Kidney epithelial cell (primary cell): ENCODE measurements around the gene LRRC8E. TPM values are rescaled to one million over a fixed set of nuclear protein-coding genes. Genes with fewer than 3 reads are reported as not detected.

Experiments used
- DNase-seq: peaks from one replicate; pipeline ENCODE4 v3.0.0-alpha.2; 2010; ENCODE audit warnings: low read depth
- H3K27me3 ChIP-seq: 2 replicates; pipeline ENCODE4 v1.6.0; 2011; ENCODE audit warnings: low read length; ENCODE audit not compliant: control insufficient read depth, insufficient read depth
- H3K36me3 ChIP-seq: 2 replicates; pipeline ENCODE4 v1.5.1; 2011; ENCODE audit warnings: low read length; ENCODE audit not compliant: control insufficient read depth, insufficient read depth
- H3K4me3 ChIP-seq: 2 replicates; pipeline ENCODE4 v1.5.1; 2011; ENCODE audit warnings: low read depth, mild to moderate bottlenecking, control low read depth, low read length
- total RNA-seq: library from RNA; depleted of rRNA; stranded (reverse); fragments of >200 nt; gene quantifications from 2 replicates; pipeline ENCODE4 v1.2.3, GENCODE V29; 2015
- TF ChIP-seq, protein P1 (sequence below): IDR thresholded peaks from 2 replicates; pipeline ENCODE4 v1.5.1; 2011; ENCODE audit warnings: mild to moderate bottlenecking, moderate library complexity, low read length, control low read depth, inconsistent platforms; ENCODE audit not compliant: insufficient read depth, poor library complexity, severe bottlenecking

The LRRC8E gene
- total RNA-seq, 1 donor from 2014 or later = 11.6 TPM

DNA sequence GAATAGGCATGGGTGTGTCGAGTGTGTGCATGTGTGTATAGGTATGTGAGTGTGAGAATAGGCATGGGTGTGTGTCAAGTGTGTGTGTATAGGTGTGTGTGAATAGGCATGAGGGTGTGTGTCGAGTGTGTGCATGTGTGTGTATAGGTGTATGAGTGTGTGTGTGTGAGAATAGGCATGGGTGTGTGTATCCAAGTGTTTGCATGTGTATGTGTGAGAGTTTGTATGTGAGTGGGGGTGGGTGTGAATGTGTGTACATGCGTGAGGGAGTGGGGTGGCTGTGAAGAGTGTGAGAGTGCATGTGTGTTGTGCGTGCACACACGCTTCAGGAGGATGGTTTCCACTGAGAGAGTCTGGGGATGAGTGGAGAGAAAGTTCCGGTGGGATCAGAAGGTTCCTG is 44.8 kb upstream of the LRRC8E start:
- TF ChIP-seq, protein P1, sequence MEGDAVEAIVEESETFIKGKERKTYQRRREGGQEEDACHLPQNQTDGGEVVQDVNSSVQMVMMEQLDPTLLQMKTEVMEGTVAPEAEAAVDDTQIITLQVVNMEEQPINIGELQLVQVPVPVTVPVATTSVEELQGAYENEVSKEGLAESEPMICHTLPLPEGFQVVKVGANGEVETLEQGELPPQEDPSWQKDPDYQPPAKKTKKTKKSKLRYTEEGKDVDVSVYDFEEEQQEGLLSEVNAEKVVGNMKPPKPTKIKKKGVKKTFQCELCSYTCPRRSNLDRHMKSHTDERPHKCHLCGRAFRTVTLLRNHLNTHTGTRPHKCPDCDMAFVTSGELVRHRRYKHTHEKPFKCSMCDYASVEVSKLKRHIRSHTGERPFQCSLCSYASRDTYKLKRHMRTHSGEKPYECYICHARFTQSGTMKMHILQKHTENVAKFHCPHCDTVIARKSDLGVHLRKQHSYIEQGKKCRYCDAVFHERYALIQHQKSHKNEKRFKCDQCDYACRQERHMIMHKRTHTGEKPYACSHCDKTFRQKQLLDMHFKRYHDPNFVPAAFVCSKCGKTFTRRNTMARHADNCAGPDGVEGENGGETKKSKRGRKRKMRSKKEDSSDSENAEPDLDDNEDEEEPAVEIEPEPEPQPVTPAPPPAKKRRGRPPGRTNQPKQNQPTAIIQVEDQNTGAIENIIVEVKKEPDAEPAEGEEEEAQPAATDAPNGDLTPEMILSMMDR = no peak
- H3K4me3 ChIP-seq = no peak overlapping the region
- no peak for DNase-seq

DNA sequence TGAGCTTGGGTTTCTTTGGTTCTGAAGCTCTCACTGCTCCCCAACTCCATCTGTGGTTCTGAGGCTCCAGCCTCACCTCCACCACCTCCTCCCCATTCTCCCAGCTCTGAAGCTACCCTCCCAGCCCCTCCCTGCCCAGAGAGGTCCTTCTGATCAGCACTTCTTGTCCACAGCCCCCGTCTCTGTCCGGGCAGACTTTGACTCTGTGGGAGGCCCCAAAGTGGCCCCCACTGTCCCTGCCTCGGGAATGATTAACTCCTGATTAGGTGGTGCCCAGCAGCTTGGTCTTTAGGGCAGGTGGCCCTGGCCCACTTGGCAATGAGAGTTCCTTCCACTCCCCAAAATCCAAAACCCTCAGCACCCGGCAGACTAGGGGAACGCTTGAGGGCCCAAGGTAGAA is 43.9 kb upstream of the LRRC8E start:
- Histone ChIP-seq H3K4me3 (no peak overlapping the region), H3K36me3 (no peaks in the 10 kb centered on the region), H3K27me3 (no peaks in the 10 kb centered on the region)
- TF ChIP-seq, protein P1 = no peak
- DNase-seq = no peak

More for the DNA sequence above, 44.8 kb upstream of the LRRC8E start:
- no peaks in the 10 kb centered on the region for H3K36me3 ChIP-seq
- H3K27me3 ChIP-seq = no peaks in the 10 kb centered on the region

DNA sequence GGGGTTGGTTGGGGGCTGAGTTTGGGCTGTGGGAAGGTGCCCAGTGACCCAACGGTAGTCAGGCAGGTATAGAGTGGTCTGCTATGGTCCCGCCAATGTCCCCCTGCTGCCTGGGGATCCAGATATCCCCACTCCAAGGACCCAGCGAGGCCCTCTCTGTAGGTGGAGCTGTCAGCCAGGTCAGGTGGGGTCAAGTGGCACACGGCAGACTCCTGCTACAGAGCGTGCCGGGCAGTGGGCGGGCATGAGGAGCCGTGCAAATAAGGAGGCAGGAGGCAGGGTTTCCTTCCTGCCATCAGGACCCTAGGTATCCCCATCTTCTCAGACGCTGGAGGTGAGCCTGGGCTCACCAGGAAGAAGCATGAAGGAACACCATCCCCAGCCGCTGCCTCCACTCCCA is 43.4 kb upstream of the LRRC8E start:
- no peak for DNase-seq

DNA sequence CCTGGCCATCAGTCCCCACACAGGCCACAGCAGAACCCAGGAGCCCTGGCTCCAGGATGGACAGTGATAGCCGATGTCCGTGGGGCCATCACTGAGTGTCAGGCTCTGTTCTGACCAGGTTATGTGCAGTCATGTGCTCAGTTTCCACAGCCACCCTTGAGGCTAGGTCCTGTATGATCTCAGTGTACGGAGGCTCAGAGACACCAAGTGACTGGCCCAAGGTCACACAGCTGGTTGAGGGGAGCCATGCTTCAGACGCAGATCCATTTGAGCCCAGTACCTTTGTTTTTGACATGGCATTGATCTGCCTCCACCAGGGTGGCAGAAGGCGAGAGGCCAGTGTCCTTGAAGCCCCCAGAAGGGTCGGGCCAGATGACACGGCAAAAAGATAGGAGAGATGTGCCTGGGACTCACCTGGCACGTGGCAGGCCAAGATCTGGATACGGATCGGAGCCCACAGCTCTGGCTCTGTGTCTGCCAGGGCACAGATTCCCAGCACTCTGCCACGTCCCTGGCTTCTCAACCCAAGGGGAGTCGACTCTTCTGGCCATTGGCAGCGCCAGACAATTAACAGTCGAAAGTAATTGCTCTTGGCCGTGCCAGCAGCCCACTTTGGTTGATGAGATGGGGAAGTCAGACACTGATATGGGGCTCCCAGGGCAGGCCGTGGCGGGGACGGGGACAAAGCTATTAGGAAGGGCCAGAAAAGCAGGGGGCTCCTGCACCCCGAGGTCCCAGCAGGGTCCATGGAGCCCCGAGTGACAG is 42.7 kb upstream of the LRRC8E start:
- TF ChIP-seq, protein P1 = no peak
- no peaks in the 10 kb centered on the region for H3K27me3 ChIP-seq
- DNase-seq = no peak
- H3K4me3 ChIP-seq = no peak overlapping the region
- no peaks in the 10 kb centered on the region for H3K36me3 ChIP-seq

More for the DNA sequence above, 43.4 kb upstream of the LRRC8E start:
- TF ChIP-seq, protein P1 = no peak
- H3K36me3 ChIP-seq = no peaks in the 10 kb centered on the region
- H3K4me3 ChIP-seq = no peak overlapping the region
- H3K27me3 ChIP-seq = no peaks in the 10 kb centered on the region

DNA sequence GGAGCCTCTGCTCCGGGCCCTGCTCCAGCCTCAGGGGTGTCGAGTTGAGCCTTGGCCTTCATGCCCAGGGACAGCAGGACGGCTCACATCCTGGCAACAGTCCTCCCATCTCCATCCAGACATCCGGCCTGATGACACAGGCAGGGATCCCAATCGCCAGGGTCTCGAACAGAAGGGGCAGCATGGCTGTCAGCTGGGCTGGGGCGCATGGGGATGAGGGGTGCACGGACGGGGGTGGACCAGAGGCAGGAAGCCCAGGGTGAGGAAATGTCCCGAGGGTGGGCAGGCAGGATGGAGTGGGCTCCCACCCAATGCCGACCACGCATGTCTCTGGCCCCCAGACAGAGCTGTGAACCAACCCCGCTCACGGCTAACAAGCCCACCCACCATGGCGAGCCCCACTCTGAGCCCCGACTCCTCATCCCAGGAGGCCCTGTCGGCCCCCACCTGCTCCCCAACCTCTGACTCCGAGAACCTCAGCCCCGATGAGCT is 42.1 kb upstream of the LRRC8E start:
- H3K36me3 ChIP-seq = no peaks in the 10 kb centered on the region
- TF ChIP-seq, protein P1 = no peak
- no peak for DNase-seq
- no peak overlapping the region for H3K4me3 ChIP-seq
- no peaks in the 10 kb centered on the region for H3K27me3 ChIP-seq

- Histone ChIP-seq H3K4me3 (no peak overlapping the region), H3K27me3 (peaks cover 5% of the 10 kb centered on the region), H3K36me3 (no peaks in the 10 kb centered on the region)
- TF ChIP-seq, protein P1 = no peak
- no peak for DNase-seq
Observed at GRCh38 chr19:7847664-7848063, 40.6 kb upstream of the LRRC8E start.
